H1 (cell line): ENCODE data around the gene SBNO2. TPM values are rescaled to one million over a fixed set of nuclear protein-coding genes. Genes with fewer than 3 reads are reported as not detected.

Experiments
- CTCF ChIA-PET: fragments of 300-600 bp; sonication (Branson Sonifier 250); formaldehyde crosslinking; loops from one replicate; lab custom pipeline; 2021; ENCODE audit not compliant: partially characterized antibody; lab: Charles Lee
- POLR2A ChIA-PET: fragments of 300-600 bp; sonication (Branson Sonifier 250); formaldehyde crosslinking; loops from one replicate; lab custom pipeline; 2021; ENCODE audit warnings: inconsistent platforms; ENCODE audit not compliant: partially characterized antibody; lab: Charles Lee
- DNase-seq, 2 experiments: peaks; one replicate each; pipeline versions ENCODE4 v3.0.0 to v3.0.0-alpha.2; 2010 to 2022; ENCODE audit warnings: low spot score in 2 of 2, low read depth in 1 of 2, mixed read lengths in 1 of 2
- FAIRE-seq: peaks from 2 replicates; lab custom pipeline; 2011; peaks lifted over from hg19 to GRCh38; lab: Jason Lieb, UNC
- H2AFZ ChIP-seq: 2 replicates; pipeline ENCODE4 v1.8.1; 2012; ENCODE audit warnings: low read length, inconsistent platforms
- H2AK5ac ChIP-seq: 2 replicates; pipeline ENCODE4 v1.6.1; 2013; ENCODE audit warnings: low read depth, low read length
- H2BK120ac ChIP-seq: replicated peaks from 2 replicates; pipeline ENCODE3; 2013; ENCODE audit warnings: low read depth, low read length, inconsistent platforms
- H2BK12ac ChIP-seq: 2 replicates; pipeline ENCODE4 v1.6.1; 2013; ENCODE audit warnings: low read depth, low read length
- H2BK15ac ChIP-seq: 2 replicates; pipeline ENCODE4 v1.6.1; 2013; ENCODE audit warnings: low read length
- H2BK20ac ChIP-seq: 2 replicates; pipeline ENCODE4 v1.6.1; 2013; ENCODE audit warnings: low read length
- H2BK5ac ChIP-seq: 2 replicates; pipeline ENCODE4 v1.6.1; 2013; ENCODE audit warnings: low read depth, low read length
- H3K14ac ChIP-seq: 2 replicates; pipeline ENCODE4 v1.6.1; 2013; ENCODE audit warnings: inconsistent platforms; ENCODE audit not compliant: insufficient read length
- H3K18ac ChIP-seq: 2 replicates; pipeline ENCODE4 v1.6.1; 2013; ENCODE audit warnings: low read length; ENCODE audit errors: extremely low read depth
- H3K23ac ChIP-seq: 2 replicates; pipeline ENCODE4 v1.6.1; 2013; ENCODE audit warnings: inconsistent platforms; ENCODE audit not compliant: insufficient read length
- H3K23me2 ChIP-seq: 2 replicates; pipeline ENCODE4 v1.6.1; 2013; ENCODE audit warnings: low read depth, low read length
- H3K27ac ChIP-seq: 2 replicates; pipeline ENCODE4 v1.6.1; 2011; ENCODE audit warnings: low read depth, low read length, inconsistent platforms
- H3K27me3 ChIP-seq, 4 experiments: replicated peaks in 1 of 4; 1 replicate in 1 of 4; 2 replicates in 3 of 4; pipeline versions ENCODE4 v1.6.1 to v1.8.1; 2011 to 2013; ENCODE audit warnings: low read length in 3 of 4, mild to moderate bottlenecking in 3 of 4, inconsistent platforms in 2 of 4, mixed read lengths in 2 of 4, moderate library complexity in 1 of 4; ENCODE audit not compliant: control insufficient read depth in 3 of 4, insufficient read depth in 3 of 4; ENCODE audit errors: extremely low read depth in 1 of 4
- H3K36me3 ChIP-seq, 4 experiments: 2 replicates each; pipeline versions ENCODE4 v1.6.1 to v1.8.1; 2011 to 2013; ENCODE audit warnings: mild to moderate bottlenecking in 4 of 4, low read length in 3 of 4, moderate library complexity in 2 of 4, control low read depth in 1 of 4, inconsistent platforms in 1 of 4; ENCODE audit not compliant: insufficient read depth in 4 of 4, control insufficient read depth in 2 of 4
- H3K4ac ChIP-seq: replicated peaks from 2 replicates; pipeline ENCODE3; 2013; ENCODE audit warnings: low read length, low read depth, mixed read lengths, inconsistent platforms; ENCODE audit not compliant: insufficient read length
- H3K4me1 ChIP-seq, 4 experiments: replicated peaks in 1 of 4; 1 replicate in 1 of 4; 2 replicates in 3 of 4; pipeline versions ENCODE4 v1.6.1 to v1.8.1; 2011 to 2013; ENCODE audit warnings: low read length in 3 of 4, inconsistent platforms in 2 of 4, mixed read lengths in 1 of 4; ENCODE audit not compliant: insufficient read depth in 4 of 4, control insufficient read depth in 3 of 4
- H3K4me2 ChIP-seq, 2 experiments: 2 replicates each; pipeline versions ENCODE4 v1.6.1 to v1.8.1; 2011 to 2013; ENCODE audit warnings: low read depth in 2 of 2, low read length in 2 of 2, control low read depth in 1 of 2, inconsistent platforms in 1 of 2, mild to moderate bottlenecking in 1 of 2; ENCODE audit not compliant: insufficient read depth in 1 of 2
- H3K4me3 ChIP-seq, 4 experiments: fragments of 200-600, 300-600 bp in 1 of 4; sonication (generic), shearing (Covaris generic), sonication (Bioruptor Twin) in 1 of 4; 2 replicates each; pipeline versions ENCODE4 v1.5.1 to v1.8.1; 2011 to 2016; ENCODE audit warnings: low read length in 4 of 4, low read depth in 3 of 4, control low read depth in 2 of 4, inconsistent platforms in 2 of 4, mild to moderate bottlenecking in 2 of 4, mixed read lengths in 1 of 4, moderate library complexity in 1 of 4; ENCODE audit not compliant: insufficient read depth in 2 of 4; ENCODE audit errors: extremely low read depth in 1 of 4
- H3K56ac ChIP-seq: replicated peaks from 2 replicates; pipeline ENCODE3; 2013; ENCODE audit warnings: low read depth, mild to moderate bottlenecking, mixed read lengths, low read length, inconsistent platforms; ENCODE audit not compliant: insufficient read length
- H3K79me1 ChIP-seq: 2 replicates; pipeline ENCODE4 v1.6.1; 2013; ENCODE audit warnings: low read depth, low read length, control low read depth
- H3K79me2 ChIP-seq, 2 experiments: 2 replicates each; pipeline versions ENCODE4 v1.6.1 to v1.8.1; 2012 to 2013; ENCODE audit warnings: low read length in 2 of 2, mild to moderate bottlenecking in 2 of 2, inconsistent platforms in 1 of 2; ENCODE audit not compliant: insufficient read depth in 2 of 2, control insufficient read depth in 1 of 2
- H3K9ac ChIP-seq, 4 experiments: replicated peaks in 1 of 4; 1 replicate in 1 of 4; 2 replicates in 3 of 4; pipeline versions ENCODE4 v1.6.1 to v1.8.1; 2011 to 2013; ENCODE audit warnings: low read depth in 3 of 4, low read length in 3 of 4, control low read depth in 2 of 4, mild to moderate bottlenecking in 2 of 4, moderate library complexity in 2 of 4, inconsistent platforms in 1 of 4; ENCODE audit errors: extremely low read depth in 1 of 4
- H3K9me3 ChIP-seq, 2 experiments: 2 replicates each; pipeline versions ENCODE4 v1.6.1 to v1.8.1; 2012 to 2013; ENCODE audit warnings: mild to moderate bottlenecking in 2 of 2, moderate library complexity in 2 of 2, control low read depth in 1 of 2, inconsistent platforms in 1 of 2, low read depth in 1 of 2, low read length in 1 of 2, mixed read lengths in 1 of 2; ENCODE audit not compliant: insufficient read depth in 2 of 2
- H4K20me1 ChIP-seq, 2 experiments: replicated peaks in 1 of 2; 2 replicates each; pipeline versions ENCODE3 to v1.8.1; 2011 to 2013; ENCODE audit warnings: inconsistent platforms in 2 of 2, low read length in 2 of 2, mild to moderate bottlenecking in 1 of 2; ENCODE audit not compliant: insufficient read depth in 2 of 2, control insufficient read depth in 1 of 2
- H4K5ac ChIP-seq: 2 replicates; pipeline ENCODE4 v1.6.1; 2013; ENCODE audit warnings: low read length, low read depth, mixed read lengths, inconsistent platforms; ENCODE audit not compliant: insufficient read length
- H4K8ac ChIP-seq: 2 replicates; pipeline ENCODE4 v1.8.0; 2013; ENCODE audit warnings: mild to moderate bottlenecking, moderate library complexity, low read length, inconsistent platforms; ENCODE audit not compliant: insufficient read depth; ENCODE audit errors: extremely low read depth
- H4K91ac ChIP-seq: replicated peaks from 2 replicates; pipeline ENCODE3; 2013; ENCODE audit warnings: low read length, mixed read lengths, inconsistent platforms; ENCODE audit not compliant: insufficient read length
- BRCA1 ChIP-seq: IDR thresholded peaks from 2 replicates; pipeline ENCODE4 v1.6.1; 2012; ENCODE audit warnings: low read depth, low read length, improper control_type of control experiment
- CBX8 ChIP-seq: fragments of 300-800, 300-1000 bp; sonication (generic); IDR thresholded peaks from 2 replicates; pipeline ENCODE4 v1.7.1; 2016; ENCODE audit warnings: low read depth, low read length, borderline replicate concordance
- CEBPB ChIP-seq: IDR thresholded peaks from 2 replicates; pipeline ENCODE4 v1.6.1; 2012; ENCODE audit warnings: low read depth, low read length
- CHD1 ChIP-seq: IDR thresholded peaks from 2 replicates; pipeline ENCODE4 v1.6.1; 2012; ENCODE audit warnings: low read depth, low read length, improper control_type of control experiment
- CHD2 ChIP-seq: IDR thresholded peaks from 2 replicates; pipeline ENCODE4 v1.6.1; 2012; ENCODE audit warnings: low read length, improper control_type of control experiment
- EZH2 ChIP-seq: fragments of 200-600 bp; sonication (generic); IDR thresholded peaks from 2 replicates; pipeline ENCODE4 v1.7.1; 2012; ENCODE audit warnings: low read depth, mild to moderate bottlenecking, moderate library complexity, low read length, inconsistent platforms; ENCODE audit not compliant: severe bottlenecking
- JUND ChIP-seq: IDR thresholded peaks from 2 replicates; pipeline ENCODE4 v1.6.1; 2011; ENCODE audit warnings: mild to moderate bottlenecking, improper control_type of control experiment, low read length
- KDM4A ChIP-seq: IDR thresholded peaks from one replicate; pipeline ENCODE4 v1.7.1; 2012; ENCODE audit warnings: low read depth, mild to moderate bottlenecking, moderate library complexity, low read length, inconsistent platforms; ENCODE audit not compliant: severe bottlenecking
- MAFK ChIP-seq: IDR thresholded peaks from 2 replicates; pipeline ENCODE4 v1.6.1; 2012; ENCODE audit warnings: low read depth, mild to moderate bottlenecking, improper control_type of control experiment, low read length
- SUZ12 ChIP-seq: fragments of 200-600 bp; sonication (generic); IDR thresholded peaks from 2 replicates; pipeline ENCODE4 v1.6.1; 2012; ENCODE audit warnings: mild to moderate bottlenecking, inconsistent platforms, low read length, moderate library complexity, mixed read lengths
- TAF1 ChIP-seq: IDR thresholded peaks from 2 replicates; pipeline ENCODE4 v1.6.1; 2011; ENCODE audit warnings: mild to moderate bottlenecking, low read depth, low read length
- TEAD4 ChIP-seq: IDR thresholded peaks from 2 replicates; pipeline ENCODE4 v1.6.1; 2012; ENCODE audit warnings: low read depth, low read length, inconsistent platforms, mixed read lengths
- WGBS, 2 experiments: shearing (Covaris generic) in 1 of 2; methylation state at CpG; one replicate each; pipeline versions ENCODE4 v1.1.6 to v1.1.7; 2013 to 2015; ENCODE audit warnings: low lambda C conversion rate in 2 of 2, mixed read lengths in 2 of 2, inconsistent platforms in 1 of 2, low coverage in 1 of 2, missing lambda C conversion rate in 1 of 2; ENCODE audit not compliant: insufficient replicate concordance in 2 of 2, insufficient coverage in 1 of 2, insufficient read length in 1 of 2; ENCODE audit errors: extremely low coverage in 1 of 2, missing lambda C conversion rate in 1 of 2; 5-methylcytosine and 5-hydroxymethylcytosine counted together
- polyA plus RNA-seq, 7 experiments: library from polyadenylated mRNA; depleted of rRNA in 3 of 7; stranded (reverse) in 5 of 7; unstranded in 2 of 7; fragments of >200 nt in 5 of 7; fragments of 200-250 nt in 2 of 7; gene quantifications; 1 replicate in 5 of 7; 2 replicates in 1 of 7; 4 replicates in 1 of 7; pipeline versions ENCODE4 v1.2.1 to v1.2.3, GENCODE V29; 2011 to 2013; ENCODE audit warnings: missing spikeins in 2 of 7, mixed read lengths in 2 of 7
- total RNA-seq: library from RNA; stranded (reverse); fragmentation: NEBNext Ultra II Directional; extraction: Animal tissue kit (Norgen Biotek cat#: 25700); gene quantifications from 2 replicates; pipeline ENCODE4 v1.2.1, GENCODE V29; 2021

The SBNO2 gene
- total and polyA plus RNA-seq, 2 of the 8 experiments (the other 6 are each of a cell fraction or from before 2014, with no cell fraction given): 12.2 to 31.4 TPM

DNA sequence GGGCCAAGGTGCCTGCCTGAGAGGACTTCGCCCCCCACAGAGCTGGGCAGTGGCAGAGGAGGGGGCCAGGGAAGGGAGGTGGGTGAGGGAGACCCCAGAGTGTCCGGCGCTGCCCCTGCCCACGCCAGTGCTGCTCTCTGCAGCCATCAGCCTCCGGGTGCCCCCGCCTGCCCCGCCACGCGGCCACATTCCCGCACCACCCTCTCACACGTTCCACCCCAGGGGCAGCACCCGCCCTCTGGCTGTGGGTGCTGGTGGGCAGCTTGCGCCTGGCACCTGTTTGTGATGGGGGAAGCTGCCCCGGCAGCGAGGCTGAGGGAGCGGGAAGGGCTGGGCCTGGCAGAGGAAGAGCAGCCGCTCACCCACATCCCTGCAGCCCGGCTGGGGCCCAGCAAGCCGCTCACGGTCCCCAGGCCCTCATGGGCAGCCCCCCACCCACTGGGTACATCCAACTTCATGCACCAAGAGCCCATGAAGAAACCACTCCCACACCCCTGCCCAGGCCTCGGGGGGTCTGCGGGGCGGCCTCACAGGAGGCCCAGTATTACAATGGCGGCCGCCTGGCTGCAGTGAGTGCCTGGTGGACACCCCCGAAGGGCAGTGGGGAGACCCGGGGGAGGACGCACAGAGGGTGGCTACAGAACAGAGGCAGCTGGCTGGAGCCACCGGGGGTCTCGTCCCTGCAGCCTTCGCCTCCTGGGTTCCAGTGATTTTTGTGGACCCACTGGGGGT lies 14.0 kb downstream of the SBNO2 start:
- Histone ChIP-seq H4K5ac (no peak overlapping the region), H3K9me3 (no peaks in the 10 kb centered on the region), H3K27me3 (no peaks in the 10 kb centered on the region), H3K18ac (no peak overlapping the region), H3K4me2 (no peak overlapping the region), H3K23ac (no peak overlapping the region), H2BK5ac (no peak overlapping the region), H3K23me2 (no peaks in the 10 kb centered on the region), H2BK120ac (no peak overlapping the region), H3K4me3 (no peak overlapping the region), H4K20me1 (peaks cover 0 to 26% of the 10 kb centered on the region in 2 experiments), H4K91ac (no peak overlapping the region), H4K8ac (no peak overlapping the region), H2BK20ac (no peak overlapping the region), H2AFZ (no peak overlapping the region), H3K79me2 (peaks cover 0 to 9% of the 10 kb centered on the region in 2 experiments; a peak in 1 of 4 replicates), H3K27ac (no peak overlapping the region), H2AK5ac (no peak overlapping the region), H3K9ac (no peak overlapping the region), H3K14ac (no peak overlapping the region), H3K4me1 (peaks cover 0 to 4% (median 0%) of the 10 kb centered on the region in 4 experiments; a peak in 3 of 7 replicates), H3K4ac (no peak overlapping the region), H3K79me1 (peaks cover 10% of the 10 kb centered on the region), H2BK15ac (no peak overlapping the region), H2BK12ac (no peak overlapping the region), H3K36me3 (no peaks in the 10 kb centered on the region), H3K56ac (no peak overlapping the region)
- 96% methylated on average over 26 of the region's 31 CpGs; no CpG with 5 or more reads in 1 of the 2 experiments for WGBS, 2 experiments
- FAIRE-seq (no peak), DNase-seq (no peak)
- TF ChIP-seq CHD1 (no peak), TEAD4 (no peak), MAFK (no peak), CHD2 (no peak), CBX8 (no peak), CEBPB (no peak), KDM4A (no peak), EZH2 (no peak), BRCA1 (no peak), JUND (no peak), SUZ12 (no peak), TAF1 (no peak)
- ChIA-PET CTCF (no interaction called here), POLR2A (interaction anchor here (1.0 to 1.7 kb wide), 3 partner anchors 11 to 115 kb away, joined by 3 to 6 read pairs (median 4); partner anchors contain the start of gene FAM174C)
